GM03348 (cell line): ENCODE data around the gene KCNB1.

Experiments used
- DNase-seq: peaks from one replicate; pipeline ENCODE4 v3.0.0; 2012; ENCODE audit warnings: low spot score

The KCNB1 gene

DNA sequence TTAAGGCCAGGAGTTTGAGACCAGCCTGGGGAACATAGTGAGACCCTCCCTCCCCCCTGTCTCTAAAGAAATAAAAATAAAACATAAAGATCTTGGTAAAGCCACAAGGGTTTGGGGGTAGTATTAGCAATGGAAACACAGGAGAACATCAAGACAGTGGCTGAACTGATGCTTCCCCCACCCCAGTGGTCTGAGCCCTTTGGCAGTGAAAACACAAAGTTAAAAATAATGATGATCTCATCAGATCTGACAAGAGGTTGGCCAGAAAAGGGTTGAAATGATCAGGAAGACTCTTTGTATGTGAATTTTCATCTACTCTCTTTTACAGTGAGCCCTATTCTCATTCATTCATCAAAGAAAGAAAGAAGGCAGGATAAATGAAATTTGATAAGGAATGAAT, 93.7 kb downstream of the KCNB1 start:
- no peak for DNase-seq

- no peak for DNase-seq
These were observed 94.9 kb downstream of the KCNB1 start for GRCh38 chr20:49387581-49387939.

- DNase-seq, result no peak
These were observed 95.5 kb downstream of the KCNB1 start for GRCh38 chr20:49386848-49387580.

GRCh38 chr20:49385465-49385864, 97.0 kb downstream of the KCNB1 start:
- peak; percentile 32 for DNase-seq

- peak; percentile 68 for DNase-seq
These were observed 97.7 kb downstream of the KCNB1 start for GRCh38 chr20:49384437-49385434.

GRCh38 chr20:49381558-49382493, 100.6 kb downstream of the KCNB1 start:
- peak; percentile 54 for DNase-seq

GRCh38 chr20:49380337-49380780, 102.1 kb downstream of the KCNB1 start:
- no peak for DNase-seq

DNA sequence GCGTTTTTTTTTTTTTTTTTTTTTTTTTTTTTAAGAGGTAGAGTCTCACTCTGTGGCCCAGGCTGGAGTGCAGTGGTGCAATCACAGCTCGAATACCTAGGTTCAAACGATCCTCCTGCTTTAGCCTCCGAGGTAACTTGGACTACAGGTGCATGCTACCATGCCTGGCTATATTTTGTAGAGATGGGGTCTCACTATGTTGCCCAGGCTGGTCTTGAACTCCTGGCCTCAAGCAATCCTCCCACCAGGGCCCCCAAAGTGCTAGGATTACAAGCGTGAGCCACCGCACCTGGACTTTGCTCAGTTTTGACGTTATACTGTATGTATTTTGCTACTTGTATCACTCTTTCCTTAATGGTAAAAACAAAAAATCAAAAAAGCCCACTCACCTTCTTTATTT, 103.1 kb downstream of the KCNB1 start:
- DNase-seq, result no peak

DNA sequence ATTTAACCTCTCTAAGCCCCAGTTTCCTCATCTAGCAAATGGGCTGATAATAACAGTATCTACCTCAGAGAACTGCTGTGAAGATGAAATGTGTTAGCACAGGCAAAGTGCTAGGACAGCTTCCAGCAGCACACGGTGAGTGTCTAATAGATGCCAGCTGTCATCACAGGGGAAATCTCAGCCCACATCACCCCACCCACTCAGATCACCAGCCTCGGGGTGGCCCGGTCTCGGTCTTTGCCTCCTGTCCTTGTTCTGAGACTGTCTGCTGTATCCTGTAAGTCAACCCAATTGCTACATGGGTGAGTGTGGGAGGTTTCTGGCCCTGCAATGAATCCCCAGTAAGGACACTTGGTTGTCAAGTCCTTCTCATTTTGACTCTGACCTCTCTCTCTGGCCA, 105.1 kb downstream of the KCNB1 start:
- no peak for DNase-seq

GRCh38 chr20:49375170-49375569, 107.3 kb downstream of the KCNB1 start:
- no peak for DNase-seq

- no peak for DNase-seq
These were observed 110.3 kb downstream of the KCNB1 start for GRCh38 chr20:49372095-49372734.

DNA sequence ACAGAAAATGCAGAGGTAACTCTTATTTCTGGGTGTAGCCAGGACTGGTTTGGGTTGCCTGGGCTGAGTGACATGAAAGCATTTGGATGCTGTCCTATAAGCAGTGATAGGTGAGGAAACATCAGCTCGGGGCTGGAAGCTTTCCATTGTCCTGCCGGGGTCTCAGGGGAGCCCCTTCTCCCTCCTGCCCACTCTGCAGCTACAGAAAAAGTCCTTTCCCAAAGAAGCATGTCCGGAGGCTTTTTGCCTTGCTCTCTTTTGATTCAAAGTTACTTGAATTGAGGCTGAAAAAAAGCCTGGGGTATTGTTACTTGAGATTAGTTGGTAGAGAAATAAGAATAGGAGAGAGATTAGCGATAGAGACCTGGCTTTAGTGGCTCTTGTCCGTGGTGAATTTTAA, 113.9 kb downstream of the KCNB1 start:
- no peak for DNase-seq

- DNase-seq, result no peak
These were observed 115.4 kb downstream of the KCNB1 start for GRCh38 chr20:49367113-49367512.

DNA sequence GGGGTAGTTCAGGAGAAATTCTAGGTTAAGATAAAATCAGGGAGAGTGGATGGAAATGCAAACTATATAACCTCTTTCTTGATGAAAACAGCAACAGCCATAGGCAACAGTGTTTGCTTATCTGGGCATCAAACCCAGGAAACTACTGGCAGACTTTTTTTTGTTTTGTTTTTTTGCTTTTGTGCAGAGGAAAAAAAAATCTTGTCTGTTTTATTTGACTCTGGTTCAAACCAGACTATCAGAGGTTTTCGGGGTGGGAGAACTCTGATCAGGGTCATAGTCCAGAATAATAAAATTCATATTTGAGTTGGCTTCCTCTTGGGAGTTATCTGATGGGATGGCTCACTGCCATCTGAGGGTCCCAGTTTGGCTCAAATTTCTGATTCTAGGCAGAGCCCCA, 115.8 kb downstream of the KCNB1 start:
- no peak for DNase-seq

DNA sequence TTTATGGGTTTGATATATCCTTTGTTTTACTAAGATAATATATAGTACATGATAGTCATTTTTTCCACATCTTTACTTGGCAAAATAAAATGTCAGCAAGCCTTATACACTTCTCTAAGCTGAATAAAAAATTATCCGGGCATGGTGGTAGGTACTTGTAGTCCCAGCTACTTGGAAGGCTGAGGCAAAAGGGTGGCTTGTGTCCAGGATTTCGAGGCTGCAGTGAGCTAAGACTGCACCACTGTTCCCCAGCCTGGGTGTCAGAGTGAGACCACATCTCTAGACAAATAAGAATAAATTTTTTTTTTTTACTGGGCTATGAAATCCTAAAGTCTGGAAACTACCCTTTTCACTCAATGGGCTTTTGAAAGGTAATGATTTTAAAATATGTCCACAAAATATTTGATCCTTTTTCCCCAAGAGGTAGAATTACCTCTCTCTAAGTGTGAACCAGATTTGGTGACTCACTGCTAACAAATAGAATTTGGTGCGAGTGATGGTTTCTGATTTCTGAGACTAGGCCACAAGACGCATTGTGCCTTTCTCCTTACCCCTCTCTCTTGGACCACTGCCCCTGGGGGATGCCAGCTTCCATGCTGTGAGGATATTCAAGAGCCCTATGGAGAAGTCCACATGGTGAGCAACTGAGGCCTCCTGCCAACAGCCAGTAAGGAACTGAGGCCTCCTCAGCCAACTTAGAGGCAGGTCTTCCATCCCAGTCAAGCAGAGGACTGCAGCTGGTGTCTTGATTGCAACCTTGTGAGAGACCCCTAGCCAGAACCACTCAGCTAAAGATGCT, 120.4 kb downstream of the KCNB1 start:
- DNase-seq, result no peak

DNA sequence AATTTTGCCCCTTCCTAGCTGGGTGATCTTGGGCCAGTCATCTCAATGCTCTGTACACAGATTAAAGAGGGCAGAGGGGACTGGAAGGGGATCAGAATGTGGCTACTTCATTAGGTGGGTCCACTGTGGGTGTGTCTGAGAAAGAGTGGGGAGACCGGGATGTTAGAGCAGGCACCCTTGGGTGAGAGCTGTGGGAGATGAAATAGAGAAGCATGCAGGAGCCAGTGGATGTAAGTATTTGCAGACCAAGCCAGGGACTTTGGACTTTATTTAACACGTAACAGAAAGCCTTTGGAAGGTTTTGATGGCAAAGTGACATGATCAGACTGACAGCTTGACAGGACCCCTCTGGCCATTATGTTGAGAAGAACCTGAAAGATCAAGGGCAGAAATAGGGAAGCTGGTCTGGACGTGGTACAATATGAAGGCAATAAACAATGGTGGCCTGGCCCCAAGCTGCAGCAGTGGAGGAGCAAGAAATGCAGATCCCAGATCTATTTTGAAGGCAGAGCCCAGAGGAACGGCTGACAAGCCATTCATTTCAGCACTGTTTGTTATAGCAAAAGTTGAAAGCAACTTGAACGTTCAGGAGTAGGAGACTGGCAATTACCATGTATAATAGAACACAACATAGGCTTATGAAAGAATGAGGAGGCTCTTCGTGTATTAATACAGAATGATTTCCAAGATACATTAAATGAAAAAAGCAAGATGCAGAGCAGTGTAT, 122.1 kb downstream of the KCNB1 start:
- DNase-seq, result no peak

GRCh38 chr20:49356676-49357075, 125.8 kb downstream of the KCNB1 start:
- DNase-seq, result no peak

DNA sequence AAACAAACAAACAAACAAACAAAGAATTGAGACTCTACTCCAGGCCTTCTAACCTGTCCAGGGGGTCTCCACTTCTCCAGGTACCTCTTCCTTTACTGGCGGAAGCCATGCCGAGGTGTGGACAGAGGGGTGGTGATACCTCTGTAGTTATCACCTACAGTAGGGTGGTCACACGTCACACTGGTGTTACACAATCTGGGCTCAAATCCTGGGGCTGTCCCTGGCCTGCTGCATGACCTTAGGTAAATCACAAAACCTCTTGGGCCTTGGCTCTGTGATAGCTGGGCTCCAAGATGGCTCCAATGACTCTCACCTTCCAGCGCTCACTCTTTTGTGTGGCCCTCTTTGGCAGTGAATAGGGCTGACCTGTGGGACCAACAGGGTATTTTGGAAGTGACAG, 127.8 kb downstream of the KCNB1 start:
- DNase-seq, result no peak

GRCh38 chr20:49353348-49353747, 129.1 kb downstream of the KCNB1 start:
- DNase-seq, result no peak

DNA sequence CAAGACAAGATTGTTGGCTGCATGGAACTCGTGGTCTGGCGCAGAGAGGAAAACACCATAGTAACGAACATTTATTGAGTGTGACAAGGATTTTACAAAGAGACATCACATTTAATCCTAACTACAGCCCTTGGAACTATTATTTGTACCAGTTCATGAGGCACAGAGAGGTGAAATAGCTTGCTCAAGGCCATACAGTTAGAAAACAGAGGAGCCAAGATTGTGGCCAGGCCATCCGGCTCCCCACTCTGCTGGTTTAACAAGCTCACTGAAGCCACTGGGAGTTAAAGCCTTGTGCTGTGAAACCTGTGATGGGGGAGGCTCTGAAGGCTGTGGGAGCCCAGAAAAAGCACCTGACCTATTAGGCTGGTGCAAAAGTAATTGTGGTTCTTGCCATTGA, 129.7 kb downstream of the KCNB1 start:
- no peak for DNase-seq
